GM19395 (cell line): Measurements from ENCODE around the gene FAM3A.
"Not testable (repeated sequence)": the region's sequence is repeated elsewhere in the genome, so short reads cannot be mapped to it uniquely, and the experiment has no call there.

Source experiments
- ATAC-seq: cut with Tn5 transposase; IDR thresholded peaks from one replicate; pipeline ENCODE4 v1.9.1; 2021; ENCODE audit warnings: mild to moderate bottlenecking, moderate library complexity; ENCODE audit not compliant: unreplicated experiment

The FAM3A gene, protein sequence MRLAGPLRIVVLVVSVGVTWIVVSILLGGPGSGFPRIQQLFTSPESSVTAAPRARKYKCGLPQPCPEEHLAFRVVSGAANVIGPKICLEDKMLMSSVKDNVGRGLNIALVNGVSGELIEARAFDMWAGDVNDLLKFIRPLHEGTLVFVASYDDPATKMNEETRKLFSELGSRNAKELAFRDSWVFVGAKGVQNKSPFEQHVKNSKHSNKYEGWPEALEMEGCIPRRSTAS

DNA sequence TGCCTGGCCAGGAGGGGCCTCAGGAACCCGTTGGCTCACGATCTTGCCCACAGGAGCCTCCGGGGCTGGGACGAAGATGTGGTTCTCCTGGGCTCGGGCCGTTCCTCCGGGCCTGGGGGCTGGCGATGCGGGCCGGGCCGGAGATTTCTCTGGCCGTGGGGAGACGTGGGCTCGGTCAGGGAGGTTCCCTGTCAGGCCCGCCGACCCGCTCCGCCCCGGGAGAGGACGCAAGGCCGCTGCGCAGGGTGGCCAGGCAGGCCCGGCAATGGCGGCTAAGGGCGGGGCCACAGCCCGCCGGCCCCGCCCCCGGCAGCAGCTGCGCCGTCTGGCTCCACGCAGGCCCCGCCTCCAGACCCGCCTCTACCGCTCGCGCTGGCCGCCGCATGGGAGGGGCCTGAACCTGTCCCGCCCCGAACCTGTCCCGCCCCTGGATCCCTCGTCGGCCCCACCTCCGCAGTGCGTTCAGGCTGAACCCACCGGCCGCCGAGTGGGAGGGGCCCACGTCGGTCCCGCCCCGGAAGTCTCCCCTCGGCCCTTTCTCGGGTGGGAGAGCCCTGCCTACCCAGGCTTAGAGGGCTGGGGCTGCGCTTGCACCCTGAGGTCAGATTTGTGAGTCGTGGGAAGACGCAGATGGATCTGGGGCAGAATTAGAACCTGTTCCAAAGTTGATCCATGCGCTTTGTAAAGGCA, at the start of gene FAM3A:
FAM3A (minus strand) TSS at position 267 of the 690 bp plus-strand sequence. CDS start 460 bp downstream, outside the sequence.
- ATAC-seq = peak; percentile 86

DNA sequence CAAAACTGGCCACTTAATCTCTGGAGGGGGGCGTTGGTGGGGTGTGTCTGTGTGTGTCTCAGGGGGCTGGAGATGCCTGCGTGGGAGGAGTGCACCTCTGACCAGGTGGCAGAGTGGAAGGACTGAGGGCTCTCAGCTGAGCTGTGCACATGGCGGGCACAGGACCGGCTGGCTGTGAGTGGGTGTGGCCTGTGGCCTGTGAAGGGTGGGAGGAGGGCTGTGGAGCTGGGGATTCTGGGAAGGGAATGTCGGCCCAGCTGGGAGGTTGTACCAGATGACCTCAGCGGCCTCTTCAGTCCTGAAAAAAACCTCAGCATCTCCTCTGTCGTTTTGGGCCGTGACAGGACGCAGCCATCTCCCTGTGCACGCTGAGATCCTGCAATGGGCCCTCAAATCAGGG, 46.3 kb upstream of the FAM3A start:
- ATAC-seq = not testable (repeated sequence)

GRCh38 chrX:154560326-154560725, 44.3 kb upstream of the FAM3A start:
- ATAC-seq = not testable (repeated sequence)

DNA sequence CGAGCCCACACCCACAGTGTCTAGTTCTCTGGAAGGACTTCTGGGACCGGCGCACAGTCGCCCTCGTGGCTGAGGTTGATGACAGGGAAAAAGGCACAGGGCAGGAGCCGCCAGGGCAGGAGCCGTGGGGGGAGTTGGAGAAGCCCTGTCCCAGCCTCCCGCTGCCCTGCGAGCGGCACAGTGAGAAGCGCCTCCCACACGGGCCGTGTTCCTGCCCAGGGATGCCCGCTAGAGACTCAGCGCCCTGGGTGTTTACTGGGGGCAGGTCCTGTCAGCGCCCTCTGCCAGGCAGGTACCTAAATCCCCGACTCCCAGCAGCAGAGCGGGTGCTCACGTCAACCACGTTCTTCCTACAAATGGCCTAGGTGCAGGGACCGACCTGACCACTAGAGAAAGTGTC, 42.9 kb upstream of the FAM3A start:
- ATAC-seq = not testable (repeated sequence)

GRCh38 chrX:154558060-154558690, 42.1 kb upstream of the FAM3A start:
- ATAC-seq = not testable (repeated sequence)

- not testable (repeated sequence) for ATAC-seq
Measured at GRCh38 chrX:154552112-154552806, 36.2 kb upstream of the FAM3A start.

- ATAC-seq = no peak
Measured at GRCh38 chrX:154549766-154550165, 33.7 kb upstream of the FAM3A start.

GRCh38 chrX:154548028-154548316, 31.9 kb upstream of the FAM3A start:
- ATAC-seq = no peak

DNA sequence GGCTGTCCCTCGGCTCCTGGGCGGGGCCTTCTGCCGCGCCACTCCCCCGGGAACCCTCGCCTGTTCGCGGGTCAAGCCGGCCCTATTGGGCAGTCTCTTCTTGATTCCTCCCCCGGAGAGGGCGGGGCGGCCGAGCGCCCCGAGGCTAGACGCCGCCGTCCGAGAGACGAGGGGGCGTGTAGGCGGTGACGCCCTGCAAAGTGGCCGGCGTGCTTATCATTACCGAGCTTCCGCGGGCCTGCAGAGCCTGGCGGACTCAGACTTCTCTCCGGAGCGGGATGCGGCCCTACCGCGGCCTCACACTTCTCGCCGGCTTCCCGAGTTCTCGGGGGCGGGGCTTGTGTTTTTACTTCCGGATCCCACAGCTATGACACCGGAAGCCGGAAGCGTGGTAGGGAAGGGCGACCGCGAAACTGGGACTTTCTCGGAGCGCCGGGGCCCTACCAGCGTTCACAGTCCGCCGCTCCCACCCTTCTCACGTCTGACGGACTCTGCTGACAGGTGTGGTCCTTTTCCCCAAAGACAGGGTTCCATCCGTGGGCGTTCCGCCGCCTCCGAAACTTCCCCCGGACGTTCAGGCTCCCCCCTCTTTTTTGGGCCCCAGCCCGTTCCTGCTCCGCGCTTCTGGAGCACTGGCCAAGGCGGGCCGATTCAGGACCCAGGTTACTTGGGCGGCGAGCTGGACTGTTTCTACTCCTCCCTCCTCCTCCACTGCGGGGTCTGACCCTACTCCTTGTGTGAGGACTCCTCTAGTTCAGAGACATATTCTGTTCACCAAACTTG, 31.4 kb upstream of the FAM3A start, which contains the start of gene IKBKG:
IKBKG (plus strand) TSS at position 376 of the 783 bp plus-strand sequence. CDS start 4,383 bp downstream, outside the sequence.
- peak; percentile 74 for ATAC-seq

DNA sequence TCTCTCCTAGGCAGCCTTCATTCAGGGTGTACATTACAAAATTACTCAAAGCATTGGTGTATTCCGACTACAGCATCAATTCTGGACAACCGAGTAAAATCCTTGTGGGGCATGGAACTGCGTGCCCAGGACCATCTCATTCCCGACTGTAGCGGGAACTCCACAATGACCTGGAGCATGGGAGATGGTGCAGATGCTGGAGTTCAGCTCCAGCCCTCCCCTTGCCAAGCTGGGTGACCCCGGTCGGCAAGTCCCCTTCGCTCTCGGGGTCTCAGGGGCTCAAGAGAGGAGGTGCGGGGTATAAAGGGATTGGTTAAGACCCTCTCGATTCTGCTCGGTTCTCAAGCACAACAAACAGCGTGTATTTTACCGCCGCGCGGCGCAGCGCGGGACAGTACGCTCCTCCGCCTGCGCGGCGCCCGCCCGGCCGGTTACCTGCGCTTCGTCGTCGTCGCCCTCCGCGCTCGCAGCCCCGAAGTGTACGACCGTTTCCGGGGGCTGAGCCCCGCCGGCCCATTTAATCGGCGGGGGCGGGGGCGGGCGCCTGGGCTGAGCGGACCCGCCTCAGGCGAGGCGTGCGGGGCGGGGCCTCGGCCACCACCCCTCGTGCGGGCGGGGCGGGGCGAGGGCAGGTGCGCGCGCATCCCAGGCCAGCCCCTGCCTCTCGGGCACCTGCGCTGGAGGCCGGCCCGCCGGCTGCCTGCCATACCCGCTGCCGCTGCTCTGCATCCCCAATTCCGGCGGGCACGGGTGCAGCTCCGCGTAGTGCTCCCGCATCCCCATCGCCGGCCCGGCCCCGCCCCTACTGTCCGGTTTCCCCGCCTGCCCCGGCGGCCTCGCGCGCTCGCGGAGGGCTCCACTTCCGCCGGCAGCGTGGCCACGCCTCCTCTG, 30.6 kb upstream of the FAM3A start, which contains the start of gene G6PD:
G6PD (minus strand) TSS at position 493 of the 891 bp plus-strand sequence. CDS start 691 bp downstream, outside the sequence.
- peak; percentile 32 for ATAC-seq

DNA sequence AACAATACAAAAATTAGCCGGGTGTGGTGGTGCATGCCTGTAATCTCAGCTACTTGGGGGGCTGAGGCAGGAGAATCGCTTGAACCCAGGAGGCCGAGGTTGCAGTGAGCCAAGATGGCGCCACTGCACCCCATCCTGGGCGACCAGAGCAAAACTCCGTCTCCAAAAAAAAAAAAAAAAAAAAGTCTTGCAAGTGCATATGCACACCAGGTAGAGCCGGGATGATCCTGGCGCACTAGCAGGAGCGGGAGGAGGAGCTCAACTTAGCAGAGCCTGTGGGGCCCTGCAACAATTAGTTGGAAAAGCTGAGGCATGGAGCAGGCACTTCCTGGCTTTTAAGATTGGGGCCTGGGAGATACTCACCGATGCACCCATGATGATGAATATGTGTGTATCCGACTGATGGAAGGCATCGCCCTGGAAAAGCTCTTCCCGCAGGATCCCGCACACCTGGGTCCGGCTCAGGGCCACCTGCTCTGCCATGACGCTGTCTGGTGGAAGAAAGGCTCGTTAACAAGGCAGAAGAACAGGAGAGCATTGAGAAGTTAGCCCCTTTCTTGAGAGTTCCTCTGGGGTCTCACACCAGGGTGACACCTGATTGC, 29.7 kb upstream of the FAM3A start:
- ATAC-seq = no peak

- ATAC-seq = no peak
Measured at GRCh38 chrX:154542723-154543424, 26.8 kb upstream of the FAM3A start.

- no peak for ATAC-seq
Measured at GRCh38 chrX:154541896-154542722, 26.1 kb upstream of the FAM3A start.

DNA sequence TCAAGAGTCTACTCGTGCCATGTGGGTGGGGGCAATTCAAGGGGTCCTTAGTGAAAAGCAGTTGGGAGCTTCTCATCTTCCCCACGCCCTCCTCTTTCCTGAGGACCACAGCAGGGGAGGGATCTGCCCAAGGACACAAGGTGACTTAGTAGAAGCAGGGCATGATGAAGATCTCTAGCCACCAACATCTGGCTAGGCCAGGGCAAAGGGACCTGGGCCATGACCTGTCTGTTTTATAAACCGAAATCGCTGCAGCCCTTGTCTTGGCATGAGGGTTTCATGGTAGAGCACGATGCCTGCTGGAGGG, 25.5 kb upstream of the FAM3A start:
- ATAC-seq = no peak

- ATAC-seq = no peak
Measured at GRCh38 chrX:154540897-154541535, 25.0 kb upstream of the FAM3A start.

DNA sequence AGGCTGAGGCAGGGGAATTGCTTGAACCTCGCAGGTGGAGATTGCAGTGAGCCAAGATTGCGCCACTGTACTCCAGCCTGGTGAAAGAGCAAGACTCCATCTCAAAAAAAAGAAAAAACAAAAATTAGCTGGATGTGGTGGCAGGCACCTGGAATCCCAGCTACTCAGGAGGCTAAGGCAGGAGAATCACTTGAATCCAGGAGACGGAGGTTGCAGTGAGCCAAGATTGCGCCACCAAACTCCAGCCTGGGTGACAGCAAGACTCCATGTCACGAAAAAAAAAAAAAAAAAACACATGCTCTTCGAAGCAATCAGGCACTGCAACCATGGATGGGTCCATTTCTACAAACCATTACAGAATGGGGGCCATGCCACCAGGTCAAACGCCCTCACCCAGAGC, 24.3 kb upstream of the FAM3A start:
- ATAC-seq = not testable (repeated sequence)

- ATAC-seq = no peak
Measured at GRCh38 chrX:154539077-154539476, 23.0 kb upstream of the FAM3A start.
